Fibroblast of upper back skin (primary cell): Measurements from ENCODE around the gene CDADC1.
"Not testable (repeated sequence)": the region's sequence is repeated elsewhere in the genome, so short reads cannot be mapped to it uniquely, and the experiment has no call there.

Experiments used
- DNase-seq: peaks from one replicate; pipeline ENCODE4 v3.0.0-alpha.2; 2013

CDADC1 gene

DNA sequence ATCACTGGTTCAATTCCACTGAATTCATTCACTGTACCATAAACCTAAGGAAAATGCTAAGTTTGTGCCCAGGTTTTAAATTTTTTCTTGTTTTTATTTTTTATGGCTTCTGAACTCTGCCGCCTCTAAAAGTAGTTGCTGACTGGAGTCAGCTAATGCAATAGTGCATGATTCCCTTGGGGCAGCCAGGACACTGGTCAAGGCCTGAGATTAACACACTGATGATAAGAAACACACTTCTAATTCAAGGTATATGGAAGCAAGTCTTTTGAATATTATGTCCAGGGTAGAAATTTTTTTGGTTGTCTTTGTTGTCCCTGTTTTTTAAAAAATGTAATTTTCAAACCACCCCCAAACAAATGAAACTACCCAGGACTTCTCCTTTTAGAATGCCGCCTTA, 72.2 kb downstream of the CDADC1 start:
- DNase-seq: no peak

DNA sequence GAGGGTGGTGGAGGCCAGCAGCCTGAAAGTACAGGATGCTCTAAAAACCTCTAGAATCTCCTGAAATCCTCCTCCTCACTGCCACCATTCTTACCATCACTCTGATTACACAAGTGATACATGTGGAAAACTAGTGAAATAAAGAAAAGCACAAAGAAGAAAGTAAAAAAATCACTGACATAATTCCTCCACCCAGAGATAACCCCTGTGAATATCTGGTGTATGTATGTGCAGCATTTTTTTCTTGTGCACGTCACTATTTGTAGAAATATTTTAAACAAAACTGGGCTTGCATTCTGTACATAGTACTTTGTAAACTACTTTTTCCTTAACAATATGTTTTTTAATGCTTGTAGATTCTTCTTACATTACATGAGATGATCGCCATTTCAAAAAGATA, 73.2 kb downstream of the CDADC1 start:
- no peak for DNase-seq

DNA sequence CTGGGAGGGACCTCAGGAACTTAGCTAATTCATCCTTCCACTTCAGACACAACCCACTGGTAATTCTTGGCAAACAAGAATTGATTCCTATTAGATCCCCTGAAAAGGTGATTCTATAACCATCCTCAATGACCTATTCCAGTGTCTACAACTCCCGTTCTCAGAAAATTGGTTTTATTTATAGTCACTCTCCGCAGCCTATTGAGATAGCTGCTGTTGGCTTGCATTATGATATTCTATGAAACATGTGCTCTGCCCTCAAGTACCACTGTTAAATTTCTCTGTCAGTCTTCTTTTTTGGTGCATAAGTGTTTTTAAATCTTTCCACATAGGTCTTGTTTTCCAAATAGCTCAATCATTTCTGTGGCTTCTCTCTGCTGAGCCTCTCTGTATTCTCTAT, 75.0 kb downstream of the CDADC1 start:
- no peak for DNase-seq

DNA sequence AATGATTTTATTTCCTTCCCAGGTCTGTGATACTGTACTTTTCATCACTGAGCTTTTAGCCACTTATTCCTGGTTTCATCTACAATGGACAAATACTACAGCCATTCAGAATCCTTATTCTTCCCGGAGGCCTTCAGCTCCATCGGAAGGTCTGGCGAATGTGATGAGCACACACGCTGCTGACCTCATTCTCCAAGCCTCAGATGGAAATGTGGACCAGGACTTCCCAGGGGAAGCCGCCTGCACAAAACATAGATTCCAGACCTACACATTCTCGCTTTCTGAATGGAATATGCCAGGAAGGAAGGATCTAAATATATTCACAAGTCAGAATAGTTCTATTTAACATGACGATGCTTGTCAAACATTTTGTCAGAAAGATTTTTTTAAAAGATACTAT, 75.6 kb downstream of the CDADC1 start:
- DNase-seq: no peak

DNA sequence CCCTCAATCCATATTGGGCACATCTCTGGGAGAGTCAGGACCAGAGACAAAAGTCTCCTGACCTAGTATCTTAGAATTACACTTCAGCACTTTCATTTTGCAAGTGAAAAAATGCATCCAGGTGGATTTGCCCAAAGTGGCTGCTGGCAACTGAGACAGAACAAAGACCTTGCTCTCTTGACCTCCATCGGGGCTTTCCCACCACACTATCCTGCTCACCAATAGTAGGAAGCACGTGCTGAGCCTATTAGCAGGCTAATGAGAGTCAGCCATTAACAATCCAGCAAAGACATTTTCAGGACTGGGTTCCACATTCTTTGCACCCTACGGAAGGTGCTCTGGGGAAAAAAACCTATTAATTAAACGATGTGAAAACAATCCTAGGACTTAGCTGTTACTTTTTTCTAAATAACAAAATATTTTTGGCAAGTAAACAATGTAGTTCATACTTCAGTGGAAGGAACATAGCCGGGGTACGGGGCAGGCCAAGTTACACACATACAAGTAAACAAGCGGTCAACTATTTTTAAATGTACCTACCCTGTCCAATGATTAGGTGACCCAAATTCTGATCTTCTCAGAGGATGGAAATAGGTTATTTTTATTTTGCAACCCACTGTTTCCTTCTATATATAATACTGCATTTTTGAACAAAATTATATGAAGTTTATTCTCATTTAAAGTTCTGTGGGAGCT, 78.6 kb downstream of the CDADC1 start:
- DNase-seq: no peak

DNA sequence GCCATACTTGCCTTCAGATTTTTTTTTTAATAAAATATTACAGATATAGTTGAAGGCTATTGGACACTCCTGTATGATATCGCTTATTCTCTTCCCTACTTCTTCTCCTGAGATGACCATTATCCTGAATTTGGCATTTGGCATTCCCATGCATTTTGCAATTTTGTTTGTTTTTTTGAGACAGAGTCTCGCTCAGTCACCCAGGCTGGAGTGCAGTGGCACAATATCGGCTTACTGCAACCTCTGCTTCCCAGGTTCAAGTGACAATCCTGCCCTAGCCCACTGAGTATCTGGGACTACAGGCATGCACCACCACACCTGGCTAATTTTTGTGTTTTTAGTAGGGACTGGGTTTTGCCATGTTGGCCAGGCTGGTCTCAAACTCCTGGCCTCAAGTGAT, 79.4 kb downstream of the CDADC1 start:
- DNase-seq: not testable (repeated sequence)

DNA sequence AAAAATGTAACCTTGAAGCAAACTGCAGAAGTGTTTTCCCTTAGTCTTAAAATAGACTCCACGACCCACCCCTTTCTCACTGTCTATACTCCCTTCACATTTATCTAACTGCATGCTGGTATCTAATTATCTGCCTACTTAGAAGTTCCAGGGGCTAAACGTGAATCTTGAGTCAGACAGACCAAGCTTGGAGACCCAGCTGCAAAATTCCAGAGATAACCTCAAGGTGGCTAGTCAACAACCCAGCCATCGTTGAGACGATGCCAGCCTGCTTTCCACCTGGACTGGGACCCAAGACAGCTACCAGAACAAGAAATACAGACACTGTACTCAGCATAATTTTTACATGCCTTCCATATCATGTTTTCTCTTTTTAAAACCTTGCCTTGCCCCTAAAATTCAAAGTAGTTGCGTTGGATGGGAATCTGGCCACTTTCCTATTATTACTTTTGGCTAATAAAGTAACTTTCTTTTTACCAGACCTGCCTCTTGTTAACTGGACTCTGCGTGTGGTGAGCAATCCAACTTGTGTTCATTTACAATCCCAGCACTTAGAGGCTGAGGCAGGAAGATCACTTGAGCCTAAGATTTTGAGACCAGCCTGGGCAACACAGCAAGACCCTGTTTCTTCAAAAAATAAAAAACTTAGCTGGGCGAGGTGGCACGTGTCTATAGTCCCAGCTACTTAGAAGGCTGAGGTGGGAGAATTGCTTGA, 82.3 kb downstream of the CDADC1 start:
- no peak for DNase-seq

DNA sequence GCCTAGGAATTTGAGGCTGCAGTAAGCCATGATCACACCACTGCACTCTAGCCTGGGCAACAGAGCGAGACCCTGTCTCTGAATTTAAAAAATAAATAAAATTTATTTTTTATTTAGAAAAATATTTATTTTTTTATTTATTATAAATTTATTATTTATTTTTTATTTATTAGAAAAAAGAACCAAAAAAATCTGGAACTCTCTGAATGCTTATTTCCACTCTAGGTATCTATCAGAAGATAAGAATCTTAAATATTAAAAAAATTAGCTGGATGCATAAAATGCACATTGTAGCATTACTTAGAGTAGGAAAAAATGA, 82.8 kb downstream of the CDADC1 start:
- no peak for DNase-seq

DNA sequence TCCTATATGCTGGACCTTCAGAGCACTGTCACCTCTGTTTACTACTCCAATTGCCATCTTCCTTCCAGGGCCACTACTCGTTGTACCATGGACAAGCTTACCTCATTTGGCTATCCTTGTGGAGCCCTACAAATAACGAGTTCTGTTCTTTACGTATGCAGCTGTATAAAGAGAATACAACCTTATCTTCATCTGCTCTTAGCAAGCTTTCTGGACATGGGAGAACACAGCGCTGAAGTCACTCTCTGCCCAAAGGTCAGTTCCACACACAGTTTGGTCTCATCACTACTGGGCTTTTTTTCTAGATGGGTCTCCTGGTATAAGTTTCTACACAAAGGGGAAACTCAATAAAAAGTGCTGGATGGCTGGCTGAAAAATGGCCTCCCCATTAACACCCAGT, 88.9 kb downstream of the CDADC1 start:
- no peak for DNase-seq

DNA sequence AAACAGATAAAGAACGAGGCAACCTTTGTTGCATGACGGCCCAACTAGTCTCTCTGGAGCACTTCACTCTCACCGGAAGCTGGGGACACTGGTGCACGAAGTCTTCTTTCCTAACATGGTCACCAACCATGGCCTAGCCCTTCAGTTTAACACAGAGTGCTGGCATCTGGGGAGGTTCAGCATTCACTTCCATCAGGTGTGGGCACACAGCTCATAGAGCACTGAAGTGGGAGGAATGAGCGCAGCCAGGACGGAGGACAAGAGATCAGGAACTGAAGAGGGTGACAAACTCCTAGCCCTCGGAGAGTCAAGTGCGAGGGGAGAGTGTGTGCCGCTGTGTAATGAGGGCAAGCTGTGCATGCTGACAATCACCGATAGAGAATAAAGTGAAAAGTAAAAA, 92.4 kb downstream of the CDADC1 start:
- no peak for DNase-seq

DNA sequence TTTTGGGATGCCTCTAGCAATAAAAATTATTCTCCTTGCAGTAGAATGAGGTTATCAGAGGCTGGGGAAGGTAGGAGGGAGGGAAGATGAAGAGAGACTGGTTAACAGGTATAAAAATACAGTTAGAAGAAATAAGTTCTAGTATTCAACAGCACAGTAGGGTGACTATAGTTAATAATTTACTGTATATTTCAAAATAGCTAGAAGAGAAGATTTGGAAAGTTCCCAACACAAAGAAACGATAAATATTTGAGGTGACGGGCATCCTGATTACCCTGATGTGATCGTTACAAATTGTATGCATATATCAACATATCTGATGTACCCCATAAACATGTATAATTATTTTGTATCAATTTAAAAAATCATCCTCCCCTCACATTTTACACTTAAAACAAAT, 93.8 kb downstream of the CDADC1 start:
- DNase-seq: no peak

DNA sequence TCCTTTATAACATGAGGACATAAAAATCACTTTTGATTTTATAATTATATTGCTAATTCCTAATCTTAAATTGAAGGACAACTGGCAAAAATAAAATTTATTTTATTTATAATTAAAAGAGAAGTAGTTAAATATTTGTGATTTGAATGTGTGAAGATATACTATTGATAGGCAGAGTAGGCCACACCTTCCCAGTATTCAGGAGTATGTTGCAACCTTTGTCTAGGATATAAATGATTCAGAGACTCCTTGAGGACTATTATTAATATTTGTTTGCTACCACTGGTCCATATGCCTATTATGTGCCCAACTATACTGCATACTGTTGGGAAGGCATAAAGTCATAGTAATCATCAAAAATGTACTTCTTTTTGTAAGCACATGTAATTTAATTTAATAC, 94.2 kb downstream of the CDADC1 start:
- DNase-seq: no peak

DNA sequence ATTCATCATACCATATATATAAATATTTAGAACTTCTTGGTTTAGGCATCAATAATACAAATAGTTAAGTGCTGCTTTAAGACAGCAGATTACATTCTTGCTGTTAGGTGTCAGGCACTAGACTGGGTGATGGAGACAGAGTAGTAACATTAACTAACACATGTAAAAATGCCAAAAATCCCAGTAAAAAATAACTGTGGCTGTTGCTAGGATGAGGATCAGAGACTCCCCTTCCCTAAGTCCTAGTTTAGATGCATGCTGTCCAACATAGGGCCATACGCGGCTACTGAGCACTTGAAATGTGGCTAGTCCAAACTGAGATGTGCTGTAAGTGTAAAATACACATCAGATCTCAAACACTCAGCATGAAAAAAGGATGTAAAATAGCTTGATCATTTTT, 94.7 kb downstream of the CDADC1 start:
- DNase-seq: no peak
